ENCODE results near the gene ROR1. TPM values are rescaled to one million over a fixed set of nuclear protein-coding genes. Genes with fewer than 3 reads are reported as not detected.

ROR1 gene
- total and polyA plus RNA-seq, 9 donors, result 3.0 to 26.1 (median 15.0) TPM

- Histone ChIP-seq H3K27me3 (no peaks in the 10 kb centered on the region), H3K9me3 (no peaks in the 10 kb centered on the region), H3K4me3 (no peak overlapping the region), H3K4me1 (ENCODE audit: insufficient read depth) (no peaks in the 10 kb centered on the region), H3K27ac (no peak overlapping the region), H3K36me3 (no peaks in the 10 kb centered on the region)
- intact Hi-C loops (cut with DNase I), result loop anchor here in 1 of 4 donors (5.0 kb wide), 1 partner anchor 534 kb away; no protein-coding TSS in a partner anchor
- DNase-seq, result no peak
- 60 to 83% (median 80%) methylated on average over 1 of the region's 1 CpG for WGBS, 3 donors
- TF ChIP-seq, protein P1, sequence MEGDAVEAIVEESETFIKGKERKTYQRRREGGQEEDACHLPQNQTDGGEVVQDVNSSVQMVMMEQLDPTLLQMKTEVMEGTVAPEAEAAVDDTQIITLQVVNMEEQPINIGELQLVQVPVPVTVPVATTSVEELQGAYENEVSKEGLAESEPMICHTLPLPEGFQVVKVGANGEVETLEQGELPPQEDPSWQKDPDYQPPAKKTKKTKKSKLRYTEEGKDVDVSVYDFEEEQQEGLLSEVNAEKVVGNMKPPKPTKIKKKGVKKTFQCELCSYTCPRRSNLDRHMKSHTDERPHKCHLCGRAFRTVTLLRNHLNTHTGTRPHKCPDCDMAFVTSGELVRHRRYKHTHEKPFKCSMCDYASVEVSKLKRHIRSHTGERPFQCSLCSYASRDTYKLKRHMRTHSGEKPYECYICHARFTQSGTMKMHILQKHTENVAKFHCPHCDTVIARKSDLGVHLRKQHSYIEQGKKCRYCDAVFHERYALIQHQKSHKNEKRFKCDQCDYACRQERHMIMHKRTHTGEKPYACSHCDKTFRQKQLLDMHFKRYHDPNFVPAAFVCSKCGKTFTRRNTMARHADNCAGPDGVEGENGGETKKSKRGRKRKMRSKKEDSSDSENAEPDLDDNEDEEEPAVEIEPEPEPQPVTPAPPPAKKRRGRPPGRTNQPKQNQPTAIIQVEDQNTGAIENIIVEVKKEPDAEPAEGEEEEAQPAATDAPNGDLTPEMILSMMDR (IDR thresholded peaks at IDR 0.05), result no peak
- TF ChIP-seq EP300 (IDR thresholded peaks at IDR 0.05), result no peak
Observed at GRCh38 chr1:63790989-63791388, 17.2 kb downstream of the ROR1 start.

DNA sequence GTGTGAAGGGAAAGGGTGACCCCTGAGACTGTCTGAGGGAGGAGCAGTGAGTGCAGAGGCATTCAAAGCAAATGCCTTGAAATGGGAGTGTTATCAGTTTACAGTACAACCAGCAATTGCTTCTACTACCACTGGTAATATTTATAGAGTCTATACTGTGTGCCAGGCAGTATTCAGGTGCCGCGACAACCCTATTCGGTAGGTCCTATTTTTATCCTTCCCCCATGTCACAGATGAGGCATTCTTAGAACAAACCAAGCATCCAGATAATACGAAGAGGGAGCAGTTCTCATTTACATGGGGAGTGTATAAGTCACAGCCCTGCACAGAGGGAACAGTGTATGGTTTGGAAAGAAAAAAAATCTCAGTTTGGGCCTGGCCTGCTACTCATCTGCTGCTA is 18.3 kb downstream of the ROR1 start:
- TF ChIP-seq EP300 (IDR thresholded peaks at IDR 0.05), result no peak
- TF ChIP-seq, protein P1 (IDR thresholded peaks at IDR 0.05), result no peak
- TF ChIP-seq POLR2A (IDR thresholded peaks at IDR 0.05), result no peak
- intact Hi-C loops (cut with DNase I), result loop anchor here in 1 of 4 donors (5.0 kb wide), 1 partner anchor 535 kb away; no protein-coding TSS in a partner anchor
- Histone ChIP-seq H3K4me1 (ENCODE audit: insufficient read depth) (no peaks in the 10 kb centered on the region), H3K27ac (no peak overlapping the region), H3K9me3 (no peaks in the 10 kb centered on the region), H3K36me3 (no peaks in the 10 kb centered on the region), H3K27me3 (no peaks in the 10 kb centered on the region), H3K4me3 (no peak overlapping the region)
- DNase-seq, result no peak
- WGBS, 3 donors, result 78 to 88% (median 81%) methylated on average over 4 of the region's 4 CpGs

GRCh38 chr1:63793741-63794240 is 20.0 kb downstream of the ROR1 start:
- DNase-seq, result no peak
- WGBS, 3 donors, result 94 to 95% (median 95%) methylated on average over 8 of the region's 8 CpGs
- Histone ChIP-seq H3K27ac (no peak overlapping the region), H3K9me3 (no peaks in the 10 kb centered on the region), H3K4me3 (no peak overlapping the region), H3K4me1 (ENCODE audit: insufficient read depth) (no peaks in the 10 kb centered on the region), H3K36me3 (no peaks in the 10 kb centered on the region), H3K27me3 (no peaks in the 10 kb centered on the region)
- intact Hi-C loops (cut with DNase I), result loop anchor here in 1 of 4 donors (5.0 kb wide), 1 partner anchor 536 kb away; no protein-coding TSS in a partner anchor
- TF ChIP-seq, protein P1 (IDR thresholded peaks at IDR 0.05), result no peak
- TF ChIP-seq EP300 (IDR thresholded peaks at IDR 0.05) (no peak), POLR2A (IDR thresholded peaks at IDR 0.05) (no peak)

DNA sequence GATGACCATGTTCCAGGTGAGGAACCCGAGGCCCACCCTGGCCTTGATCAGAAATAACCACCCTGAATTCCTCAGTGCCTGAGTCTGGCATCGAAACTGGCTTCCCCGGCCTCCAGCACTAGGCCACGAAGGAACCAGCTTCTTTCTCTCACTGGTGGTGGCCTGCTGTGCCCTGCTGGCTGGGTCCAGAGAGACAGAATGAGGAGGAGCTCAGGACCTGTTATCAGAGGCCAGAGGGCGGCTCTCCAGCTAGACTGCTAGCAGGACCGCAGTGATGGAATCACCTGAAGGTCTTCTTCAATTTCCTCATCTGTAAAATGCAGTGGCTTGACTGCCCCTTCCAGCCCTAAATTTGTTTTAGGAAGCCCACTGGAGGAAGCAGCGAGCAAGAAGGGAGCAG is 20.5 kb downstream of the ROR1 start:
- Histone ChIP-seq H3K36me3 (no peaks in the 10 kb centered on the region), H3K4me1 (ENCODE audit: insufficient read depth) (peaks cover 2% of the 10 kb centered on the region), H3K9me3 (no peaks in the 10 kb centered on the region), H3K27me3 (no peaks in the 10 kb centered on the region), H3K4me3 (no peak overlapping the region), H3K27ac (no peak overlapping the region)
- 94 to 99% (median 97%) methylated on average over 7 of the region's 7 CpGs for WGBS, 3 donors
- intact Hi-C loops (cut with DNase I), result loop anchor here in 1 of 4 donors (5.0 kb wide), 1 partner anchor 537 kb away; no protein-coding TSS in a partner anchor
- TF ChIP-seq, protein P1 (IDR thresholded peaks at IDR 0.05), result no peak
- TF ChIP-seq EP300 (IDR thresholded peaks at IDR 0.05) (no peak), POLR2A (IDR thresholded peaks at IDR 0.05) (no peak)
- DNase-seq, result no peak
